Activated T-cell treated with anti-CD3 and anti-CD28 coated beads, Interleukin-2, amount 50 U/mL, for 24 hours (primary cell): Measurements from ENCODE around the gene CIT.

ENCODE experiments used
- DNase-seq: peaks from one replicate; pipeline ENCODE4 v3.0.0-alpha.2; 2020
- H3K27ac Mint-ChIP-seq: 2 replicates; pipeline ENCODE4 v1.8.0; 2020; ENCODE audit warnings: mild to moderate bottlenecking, mixed read lengths
- H3K27me3 Mint-ChIP-seq: 2 replicates; pipeline ENCODE4 v1.8.0; 2020; ENCODE audit warnings: mixed read lengths
- H3K36me3 Mint-ChIP-seq: 2 replicates; pipeline ENCODE4 v1.8.0; 2020; ENCODE audit warnings: low read depth, mixed read lengths
- H3K4me1 Mint-ChIP-seq: 2 replicates; pipeline ENCODE4 v1.8.0; 2020; ENCODE audit warnings: low read depth, mixed read lengths
- H3K4me3 Mint-ChIP-seq: 2 replicates; pipeline ENCODE4 v1.8.0; 2020; ENCODE audit warnings: mild to moderate bottlenecking, moderate library complexity, mixed read lengths
- H3K9me3 Mint-ChIP-seq: 2 replicates; pipeline ENCODE4 v1.8.0; 2020; ENCODE audit warnings: mixed read lengths

Gene CIT

DNA sequence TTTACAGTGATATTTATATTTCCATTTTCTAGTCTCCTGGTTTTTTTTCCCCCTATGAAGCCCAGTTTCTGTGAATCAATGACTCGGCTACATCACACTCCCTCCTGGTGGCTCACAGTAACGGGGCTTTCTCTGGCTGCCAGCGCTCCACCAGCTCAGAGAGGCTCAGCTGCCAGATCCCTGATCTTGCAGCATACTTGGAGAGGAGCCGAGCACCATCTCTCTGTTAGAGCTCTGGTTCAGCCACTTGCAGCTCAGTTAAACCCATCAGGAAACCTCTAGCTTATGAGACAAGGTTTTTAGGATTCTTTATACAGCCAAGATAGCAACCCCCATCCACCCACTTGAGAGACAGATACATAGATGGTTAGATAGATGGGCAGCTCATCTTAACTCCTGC is 74.6 kb downstream of the CIT start:
- no peak overlapping the region for H3K4me3 Mint-ChIP-seq
- peaks cover 5% of the 10 kb centered on the region for H3K36me3 Mint-ChIP-seq
- H3K9me3 Mint-ChIP-seq: peaks cover 5% of the 10 kb centered on the region
- DNase-seq: no peak
- no peaks in the 10 kb centered on the region for H3K4me1 Mint-ChIP-seq
- H3K27ac Mint-ChIP-seq: no peak overlapping the region
- H3K27me3 Mint-ChIP-seq: no peaks in the 10 kb centered on the region

DNA sequence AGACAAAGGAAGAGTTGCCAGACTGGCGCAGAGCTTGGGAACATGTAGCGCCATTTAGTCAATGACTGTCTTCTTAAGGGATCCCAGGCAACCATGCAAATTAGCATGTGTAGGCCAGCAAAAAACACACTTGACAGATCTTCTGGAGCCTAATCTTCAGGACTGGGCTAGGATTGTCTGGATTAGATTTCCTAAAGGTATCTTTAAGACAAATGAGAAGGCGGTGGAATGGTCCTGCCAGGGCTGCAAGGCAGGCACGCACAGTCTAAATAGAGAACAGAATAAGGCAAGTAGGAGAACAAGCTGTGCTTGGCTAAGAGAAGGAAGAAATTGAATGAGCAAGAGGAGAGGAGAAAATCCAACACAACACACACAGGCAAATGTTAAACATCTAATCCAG is 80.0 kb downstream of the CIT start:
- DNase-seq: no peak
- Mint-ChIP-seq H3K27me3 (no peaks in the 10 kb centered on the region), H3K4me3 (no peak overlapping the region), H3K9me3 (no peaks in the 10 kb centered on the region), H3K27ac (no peak overlapping the region), H3K4me1 (no peaks in the 10 kb centered on the region), H3K36me3 (no peaks in the 10 kb centered on the region)

DNA sequence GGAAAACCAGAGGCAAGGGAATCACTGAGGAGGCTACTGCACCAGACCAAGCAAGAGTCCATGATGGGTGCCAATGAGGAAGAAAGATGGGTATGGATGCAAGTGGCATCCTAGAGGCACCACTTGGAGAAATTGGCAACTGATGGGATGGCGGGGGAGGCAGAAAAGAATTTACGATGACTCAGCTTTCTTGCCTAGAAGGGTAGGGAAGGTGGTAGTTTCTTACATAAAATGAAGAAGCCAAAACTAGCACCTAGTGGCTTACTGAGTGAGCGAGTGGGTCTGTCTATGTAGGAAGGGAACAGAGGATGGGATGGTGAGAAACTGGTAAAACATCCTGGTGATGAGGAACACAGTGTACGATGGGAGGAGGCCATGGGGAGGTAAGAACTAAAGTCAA is 80.8 kb downstream of the CIT start:
- Mint-ChIP-seq H3K36me3 (no peaks in the 10 kb centered on the region), H3K27ac (no peak overlapping the region), H3K27me3 (no peaks in the 10 kb centered on the region), H3K4me1 (no peaks in the 10 kb centered on the region), H3K9me3 (no peaks in the 10 kb centered on the region), H3K4me3 (no peak overlapping the region)
- DNase-seq: no peak

DNA sequence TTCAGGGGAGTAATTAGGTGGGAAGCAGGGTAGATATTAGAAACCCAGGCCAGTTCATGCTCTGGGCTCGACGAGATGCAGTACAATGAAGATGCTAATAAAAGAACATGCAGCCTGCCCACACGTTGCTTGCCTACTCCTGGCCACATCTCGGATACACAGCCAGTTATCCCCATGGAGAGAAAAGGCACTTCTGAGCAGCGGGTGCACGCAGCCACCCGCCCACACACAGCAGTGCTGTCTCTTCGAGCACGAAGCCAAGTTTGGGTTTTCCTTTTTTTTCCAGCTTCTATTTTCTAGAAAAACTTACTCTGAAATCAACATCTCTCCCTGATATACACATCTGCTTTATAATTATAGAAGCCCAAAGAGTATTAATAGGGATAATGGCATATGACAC is 85.7 kb downstream of the CIT start:
- DNase-seq: no peak
- Mint-ChIP-seq H3K4me3 (no peak overlapping the region), H3K27ac (no peak overlapping the region), H3K27me3 (no peaks in the 10 kb centered on the region), H3K4me1 (no peaks in the 10 kb centered on the region), H3K9me3 (no peaks in the 10 kb centered on the region), H3K36me3 (no peaks in the 10 kb centered on the region)

DNA sequence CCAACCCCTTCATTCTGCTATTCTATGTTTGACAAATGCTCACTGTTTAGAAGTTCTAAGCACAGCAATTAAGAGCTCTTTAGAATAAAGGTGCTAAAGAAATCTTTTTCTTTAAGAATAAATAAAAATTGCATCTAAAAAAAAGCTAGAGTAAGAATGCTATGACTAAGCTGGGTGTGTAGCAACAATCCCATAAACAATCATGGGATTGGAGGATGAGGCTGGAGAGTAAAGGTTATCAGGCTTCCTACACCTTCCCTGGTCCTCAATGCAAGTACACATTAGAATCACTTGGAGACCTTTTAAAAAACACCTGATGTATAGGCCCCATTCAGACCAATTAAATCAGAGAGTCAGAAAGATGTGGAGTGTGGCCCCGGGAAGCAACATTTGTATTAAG is 88.3 kb downstream of the CIT start:
- H3K27ac Mint-ChIP-seq: no peak overlapping the region
- H3K9me3 Mint-ChIP-seq: no peaks in the 10 kb centered on the region
- no peaks in the 10 kb centered on the region for H3K27me3 Mint-ChIP-seq

DNA sequence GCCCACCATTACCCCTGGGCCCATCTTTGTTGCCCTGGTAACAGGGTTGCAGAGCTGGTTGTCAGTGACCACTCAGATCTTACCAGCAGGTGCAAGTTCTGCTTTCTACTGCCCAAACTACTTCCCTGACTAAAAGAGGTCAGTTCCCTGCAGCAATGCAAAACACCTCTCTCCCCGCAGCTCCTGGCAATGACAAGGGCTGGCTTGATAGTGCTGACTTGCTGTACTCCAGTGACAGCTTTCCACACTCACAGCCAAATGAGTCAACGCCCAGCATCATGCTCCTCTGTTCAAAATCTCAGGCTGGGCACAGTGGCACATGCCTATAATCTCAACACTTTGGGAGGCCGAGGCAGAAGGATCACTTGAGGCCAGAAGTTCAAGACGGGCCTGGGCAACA is 90.6 kb downstream of the CIT start:
- peaks cover 6% of the 10 kb centered on the region for H3K4me1 Mint-ChIP-seq
- H3K36me3 Mint-ChIP-seq: peaks cover 27% of the 10 kb centered on the region
- H3K4me3 Mint-ChIP-seq: no peak overlapping the region
- no peaks in the 10 kb centered on the region for H3K9me3 Mint-ChIP-seq
- no peak for DNase-seq
- H3K27ac Mint-ChIP-seq: no peak overlapping the region
- no peaks in the 10 kb centered on the region for H3K27me3 Mint-ChIP-seq

More for the DNA sequence above, 88.3 kb downstream of the CIT start:
- peaks cover 13% of the 10 kb centered on the region for H3K36me3 Mint-ChIP-seq
- H3K4me3 Mint-ChIP-seq: no peak overlapping the region
- peaks cover under 1% of the 10 kb centered on the region for H3K4me1 Mint-ChIP-seq
- no peak for DNase-seq

DNA sequence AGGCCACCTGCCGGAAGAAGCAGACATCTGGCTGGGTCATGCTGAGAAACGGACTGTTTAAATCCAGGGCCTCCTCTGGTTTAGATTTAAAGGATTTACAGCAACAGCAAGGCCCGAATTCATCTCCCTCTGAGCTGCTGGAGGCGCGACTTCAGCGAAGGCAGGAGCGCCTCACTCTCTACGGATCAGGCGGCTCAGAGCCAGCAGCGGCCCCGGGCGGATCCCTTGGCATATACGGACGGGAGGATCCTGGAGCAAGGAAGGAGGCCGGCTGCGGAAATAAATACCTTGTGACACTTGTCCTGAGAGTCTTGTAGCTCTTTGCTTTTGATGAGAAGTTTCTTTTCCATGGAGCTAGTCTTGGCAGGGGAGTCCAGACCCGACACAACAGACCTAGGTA is 92.4 kb downstream of the CIT start:
- H3K4me1 Mint-ChIP-seq: peaks cover 6% of the 10 kb centered on the region
- no peaks in the 10 kb centered on the region for H3K27me3 Mint-ChIP-seq
- peaks cover 31% of the 10 kb centered on the region for H3K36me3 Mint-ChIP-seq
- H3K9me3 Mint-ChIP-seq: no peaks in the 10 kb centered on the region
- DNase-seq: no peak
- H3K4me3 Mint-ChIP-seq: no peak overlapping the region
- no peak overlapping the region for H3K27ac Mint-ChIP-seq

DNA sequence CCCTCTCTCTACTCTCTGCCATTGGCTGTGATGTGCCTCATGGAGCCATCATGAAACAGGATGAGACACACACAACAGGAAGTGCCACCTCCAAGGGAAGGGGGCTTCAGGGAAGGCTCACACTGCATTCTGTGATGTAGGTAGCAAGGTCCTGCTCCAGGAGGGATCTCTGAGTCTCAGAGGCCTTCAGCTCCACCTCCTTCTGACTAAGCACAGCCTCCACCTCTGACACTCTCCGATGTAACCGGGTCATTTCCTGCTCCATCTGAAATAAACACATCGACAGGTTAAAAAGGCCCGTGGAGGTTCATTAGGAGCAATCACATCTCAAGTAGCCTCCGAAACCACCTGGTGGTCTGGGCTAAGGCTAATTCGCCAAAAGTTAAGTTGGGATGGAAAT is 93.3 kb downstream of the CIT start:
- DNase-seq: no peak
- H3K4me3 Mint-ChIP-seq: no peak overlapping the region
- peak overlapping the region; percentile 7 for H3K27ac Mint-ChIP-seq
- H3K4me1 Mint-ChIP-seq: peaks cover 6% of the 10 kb centered on the region
- H3K9me3 Mint-ChIP-seq: no peaks in the 10 kb centered on the region
- H3K27me3 Mint-ChIP-seq: no peaks in the 10 kb centered on the region
- peaks cover 31% of the 10 kb centered on the region for H3K36me3 Mint-ChIP-seq

DNA sequence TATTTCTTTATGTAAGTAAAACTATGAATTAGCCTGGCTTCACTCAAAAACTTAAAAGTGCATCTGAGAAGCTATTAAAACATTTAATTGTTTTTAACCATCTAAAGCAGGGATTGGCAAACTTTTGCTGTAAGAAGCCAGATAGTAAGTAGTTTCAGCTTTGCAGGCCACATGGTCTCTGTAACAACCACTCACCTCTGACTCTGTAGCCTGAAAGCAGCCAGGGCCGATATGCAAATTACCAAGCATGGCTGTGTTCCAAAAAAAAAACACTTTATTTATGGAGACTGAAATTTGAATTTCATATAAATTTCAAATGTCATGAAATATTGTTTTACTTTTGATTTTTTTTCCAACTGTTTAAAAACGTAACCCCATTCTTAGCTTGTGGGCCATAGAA is 95.3 kb downstream of the CIT start:
- Mint-ChIP-seq H3K36me3 (peaks cover 31% of the 10 kb centered on the region), H3K4me1 (peaks cover 6% of the 10 kb centered on the region), H3K9me3 (no peaks in the 10 kb centered on the region), H3K4me3 (no peak overlapping the region), H3K27me3 (no peaks in the 10 kb centered on the region), H3K27ac (no peak overlapping the region)
- no peak for DNase-seq

DNA sequence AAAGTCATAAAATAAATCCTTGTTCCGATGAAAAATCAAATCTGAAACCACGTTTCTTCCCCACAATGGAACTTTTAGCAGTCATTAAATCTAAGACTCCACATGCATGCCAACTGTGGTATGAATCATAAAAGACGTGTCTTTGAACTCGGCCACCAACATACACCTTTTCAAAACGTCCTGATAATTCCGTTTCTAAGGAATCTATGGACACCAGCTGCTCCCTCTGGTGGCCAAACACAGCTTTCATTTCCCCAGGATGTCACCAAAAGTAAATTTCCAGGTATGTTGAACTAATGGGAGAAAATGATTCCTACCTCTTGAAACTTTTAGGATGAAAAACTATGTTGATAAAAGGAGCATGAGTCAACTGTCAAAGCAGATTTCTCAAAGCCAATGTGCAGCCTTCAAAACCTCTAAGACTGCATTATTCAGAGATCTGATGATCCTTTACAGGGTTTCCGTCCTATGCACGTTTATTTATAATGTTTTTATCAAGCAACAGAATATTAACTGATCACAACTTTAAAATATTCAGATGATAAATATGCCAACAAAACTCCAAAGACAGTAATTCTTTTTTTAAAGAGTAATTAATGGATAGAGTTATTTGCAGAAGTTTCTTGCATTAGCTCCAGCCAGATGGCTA is 96.2 kb downstream of the CIT start:
- DNase-seq: no peak
- no peaks in the 10 kb centered on the region for H3K27me3 Mint-ChIP-seq
- H3K9me3 Mint-ChIP-seq: no peaks in the 10 kb centered on the region
- H3K36me3 Mint-ChIP-seq: peaks cover 30% of the 10 kb centered on the region
- peaks cover 6% of the 10 kb centered on the region for H3K4me1 Mint-ChIP-seq
- H3K27ac Mint-ChIP-seq: no peak overlapping the region
- H3K4me3 Mint-ChIP-seq: no peak overlapping the region

DNA sequence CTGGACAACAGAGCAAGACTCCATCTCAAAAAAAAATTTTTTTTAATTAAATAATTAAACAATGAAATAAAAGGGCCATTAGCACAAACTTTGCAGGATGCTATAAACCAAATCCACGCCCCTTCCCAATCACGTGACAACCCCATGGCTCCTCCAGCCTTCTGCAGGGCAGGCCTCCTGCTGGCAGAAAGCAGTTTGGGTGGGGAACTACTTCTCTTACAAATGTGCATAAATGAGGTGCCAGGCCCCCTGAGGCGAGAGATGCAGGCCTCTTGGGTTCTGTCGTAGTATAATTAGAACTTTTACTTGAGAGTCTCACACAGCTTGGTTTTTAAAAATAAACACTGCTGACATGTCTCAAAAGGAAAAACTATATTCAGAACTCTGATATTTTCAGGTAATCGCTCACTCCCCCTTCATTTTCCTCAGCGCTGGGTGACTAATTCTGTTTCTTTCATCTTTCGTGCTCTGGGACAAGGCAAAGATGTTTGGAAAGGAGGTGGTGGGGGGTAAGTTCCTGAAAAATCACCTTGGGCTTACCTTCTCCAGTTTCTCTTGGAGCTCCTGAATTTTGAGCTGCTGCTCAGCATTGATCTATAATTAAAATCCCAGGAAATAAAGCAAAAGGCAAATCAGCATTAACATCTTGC is 101.7 kb downstream of the CIT start:
- Mint-ChIP-seq H3K4me1 (no peaks in the 10 kb centered on the region), H3K27ac (no peak overlapping the region), H3K4me3 (no peak overlapping the region), H3K9me3 (no peaks in the 10 kb centered on the region), H3K36me3 (peaks cover 24% of the 10 kb centered on the region), H3K27me3 (no peaks in the 10 kb centered on the region)
- no peak for DNase-seq

DNA sequence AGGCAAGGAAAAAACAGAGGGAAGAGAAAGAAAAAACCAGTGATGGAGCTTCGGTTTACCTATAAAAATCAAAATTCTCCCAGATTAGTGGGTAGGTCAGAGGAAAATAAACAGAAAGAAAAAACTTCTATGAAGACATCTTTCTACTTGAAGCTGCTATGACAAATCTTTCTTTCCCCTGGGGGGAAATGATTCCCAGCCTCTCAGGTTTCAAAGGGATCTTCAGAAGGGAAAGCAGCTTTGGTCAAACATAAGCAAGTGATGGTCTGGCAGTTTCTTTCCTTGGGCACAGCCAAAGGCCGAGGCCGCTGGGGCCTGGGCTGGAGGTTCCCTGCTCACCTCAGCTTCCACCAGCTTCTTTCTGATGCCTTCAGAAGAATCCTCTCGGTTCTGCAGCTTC is 104.7 kb downstream of the CIT start:
- Mint-ChIP-seq H3K27ac (no peak overlapping the region), H3K9me3 (no peaks in the 10 kb centered on the region), H3K4me1 (no peaks in the 10 kb centered on the region), H3K4me3 (no peak overlapping the region), H3K27me3 (no peaks in the 10 kb centered on the region), H3K36me3 (peaks cover 35% of the 10 kb centered on the region)
- no peak for DNase-seq

DNA sequence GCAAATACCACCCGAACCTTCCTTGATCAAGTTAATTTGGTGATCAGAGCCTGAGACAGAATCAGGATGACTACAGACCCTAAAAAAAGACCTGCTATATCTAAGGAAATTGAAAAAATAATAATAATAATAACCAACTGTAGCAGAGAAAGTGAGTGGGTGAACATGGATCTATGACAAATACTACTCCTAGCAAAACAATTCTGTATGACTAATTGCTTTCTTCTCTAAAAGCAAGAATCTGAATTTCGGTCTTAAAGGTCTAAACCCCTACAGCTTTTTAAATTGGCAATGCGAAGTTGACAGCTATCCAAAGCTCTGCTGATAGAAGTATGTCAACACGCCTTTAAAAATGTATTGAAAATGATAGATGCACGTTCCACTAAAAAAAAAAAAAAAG is 107.0 kb downstream of the CIT start:
- Mint-ChIP-seq H3K27ac (no peak overlapping the region), H3K9me3 (no peaks in the 10 kb centered on the region), H3K4me3 (no peak overlapping the region), H3K4me1 (no peaks in the 10 kb centered on the region), H3K36me3 (peaks cover 37% of the 10 kb centered on the region), H3K27me3 (no peaks in the 10 kb centered on the region)
- DNase-seq: no peak

DNA sequence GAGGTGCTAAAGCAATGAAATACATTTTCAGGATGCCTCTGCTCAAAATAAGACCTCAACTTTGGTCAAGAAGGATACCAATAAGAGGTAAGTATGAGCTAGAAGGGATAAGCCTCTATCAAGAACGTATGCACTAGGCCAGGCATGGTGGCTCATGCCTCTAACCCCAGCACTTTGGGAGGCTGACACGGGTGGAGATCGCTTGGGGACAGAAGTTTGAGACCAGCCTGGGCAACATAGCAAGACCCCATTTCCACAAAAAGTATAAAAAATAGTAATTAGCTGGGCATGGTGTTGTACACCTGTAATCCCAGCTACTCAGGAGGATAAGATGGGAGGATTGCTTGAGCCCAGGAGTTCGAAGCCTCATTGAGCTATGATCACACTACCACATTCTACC is 114.5 kb downstream of the CIT start:
- H3K27ac Mint-ChIP-seq: no peak overlapping the region
- peaks cover 5% of the 10 kb centered on the region for H3K9me3 Mint-ChIP-seq
- peaks cover 48% of the 10 kb centered on the region for H3K36me3 Mint-ChIP-seq
- no peak for DNase-seq
- H3K4me3 Mint-ChIP-seq: no peak overlapping the region
- no peaks in the 10 kb centered on the region for H3K27me3 Mint-ChIP-seq
- no peaks in the 10 kb centered on the region for H3K4me1 Mint-ChIP-seq

DNA sequence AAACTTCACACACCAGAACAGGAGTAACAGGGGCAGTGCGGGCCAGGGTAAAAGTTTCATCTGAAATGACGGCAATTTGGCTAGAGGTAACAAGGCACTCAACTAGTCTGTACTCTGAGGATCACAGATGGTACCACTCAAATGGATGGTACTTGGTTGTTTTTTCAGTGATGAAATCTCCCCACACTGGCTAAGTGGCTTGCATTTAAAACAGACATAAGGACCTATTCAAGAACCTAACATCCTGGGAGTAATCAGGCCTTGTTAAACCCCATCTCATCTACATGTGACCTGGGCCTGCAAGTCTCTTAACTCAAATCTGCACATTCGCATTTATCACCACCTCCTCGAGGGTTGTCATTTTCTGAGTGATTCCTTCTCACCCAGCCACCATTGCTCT is 118.4 kb downstream of the CIT start:
- Mint-ChIP-seq H3K4me1 (no peaks in the 10 kb centered on the region), H3K36me3 (peaks cover 43% of the 10 kb centered on the region), H3K27ac (no peak overlapping the region), H3K9me3 (peaks cover under 1% of the 10 kb centered on the region), H3K4me3 (no peak overlapping the region), H3K27me3 (no peaks in the 10 kb centered on the region)
- no peak for DNase-seq

DNA sequence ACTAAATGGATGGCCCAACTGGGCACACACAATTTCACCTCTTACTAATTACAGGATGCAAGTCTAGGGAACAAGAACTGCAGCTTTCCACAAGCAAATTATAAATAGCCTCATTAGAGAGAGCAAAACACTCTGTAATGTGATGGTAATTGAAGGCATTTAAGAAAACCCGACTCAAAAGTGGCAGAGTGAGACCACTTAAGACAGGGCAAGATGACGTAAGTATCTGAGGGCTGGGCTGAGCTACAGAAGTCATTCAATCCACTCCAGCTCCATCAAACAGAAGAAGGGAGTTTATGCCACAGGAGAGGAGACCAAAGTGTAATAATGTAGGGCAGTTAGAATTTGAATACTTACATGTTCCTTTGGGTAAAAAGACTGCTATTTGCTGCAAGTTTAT is 118.9 kb downstream of the CIT start:
- no peak overlapping the region for H3K27ac Mint-ChIP-seq
- no peaks in the 10 kb centered on the region for H3K27me3 Mint-ChIP-seq
- DNase-seq: no peak
- no peaks in the 10 kb centered on the region for H3K4me1 Mint-ChIP-seq
- peaks cover 38% of the 10 kb centered on the region for H3K36me3 Mint-ChIP-seq
- H3K9me3 Mint-ChIP-seq: no peaks in the 10 kb centered on the region
- H3K4me3 Mint-ChIP-seq: no peak overlapping the region
